ENCODE results near the gene PCNA. TPM values are rescaled to one million over a fixed set of nuclear protein-coding genes. Genes with fewer than 3 reads are reported as not detected.
"Not testable (repeated sequence)": the region's sequence is repeated elsewhere in the genome, so short reads cannot be mapped to it uniquely, and the experiment has no call there.

PCNA gene
- total and polyA plus RNA-seq, 7 experiments from 2014 or later = 21.6 to 392 (median 40.9) TPM

- intact Hi-C loops (cut with micrococcal nuclease) = no loop called here
- peak overlapping the region; percentile 91 for H3K27ac ChIP-seq (ENCODE audit: low read depth, low read length)
- H3K9me3 Mint-ChIP-seq = no peaks in the 10 kb centered on the region
- no peaks in the 10 kb centered on the region for H3K9me3 ChIP-seq (ENCODE audit: control insufficient read depth in 2 of 3, low read length in 3 of 3)
- H3K36me3 ChIP-seq (ENCODE audit: control insufficient read depth in 2 of 3, insufficient read depth in 3 of 3, low read length in 3 of 3) = peaks cover 8 to 56% (median 9%) of the 10 kb centered on the region in 3 experiments
- DNase-seq = no peak
- no peak for ATAC-seq
- H3K4me3 Mint-ChIP-seq = peak overlapping the region; percentile 86 to 97 (median 92)
- H3K27me3 ChIP-seq (ENCODE audit: control insufficient read depth in 2 of 2, insufficient read depth in 2 of 2, low read length in 2 of 2) = no peaks in the 10 kb centered on the region
- ChIA-PET POLR2A (interaction anchor here (1.2 kb wide), 1 partner anchor 10 kb away, joined by 4 read pairs; no protein-coding TSS in a partner anchor), CTCF (interaction anchor here (0.6 kb wide), 1 partner anchor 1010 kb away, joined by 5 read pairs; no protein-coding TSS in a partner anchor)
- peaks cover 10 to 50% (median 29%) of the 10 kb centered on the region in 7 donors for H3K4me1 Mint-ChIP-seq
- no peaks in the 10 kb centered on the region for H3K27me3 Mint-ChIP-seq
- peaks cover 7 to 38% (median 16%) of the 10 kb centered on the region in 5 donors for H3K36me3 Mint-ChIP-seq
- H3K27ac Mint-ChIP-seq = peak overlapping the region; percentile 91 to 99 (median 94)
- peaks cover 21% of the 10 kb centered on the region in 2 donors for H3K4me1 ChIP-seq (ENCODE audit: control insufficient read depth in 2 of 2, insufficient read depth in 2 of 2, low read length in 2 of 2)
- H3K4me3 ChIP-seq (ENCODE audit: low read length) = peak overlapping the region; percentile 91
Measured at GRCh38 chr20:5113615-5113986, 6.2 kb downstream of the PCNA start.

GRCh38 chr20:5109276-5109675, 10.5 kb downstream of the PCNA start:
- H3K4me1 Mint-ChIP-seq = peaks cover 0 to 27% (median 16%) of the 10 kb centered on the region in 7 donors
- no peaks in the 10 kb centered on the region for H3K9me3 Mint-ChIP-seq
- H3K4me3 Mint-ChIP-seq = no peak overlapping the region
- Histone ChIP-seq H3K4me3 (ENCODE audit: low read length) (no peak overlapping the region), H3K9me3 (ENCODE audit: control insufficient read depth in 2 of 3, low read length in 3 of 3) (no peaks in the 10 kb centered on the region), H3K36me3 (ENCODE audit: control insufficient read depth in 2 of 3, insufficient read depth in 3 of 3, low read length in 3 of 3) (peaks cover 0 to 66% (median 0%) of the 10 kb centered on the region in 3 experiments), H3K27me3 (ENCODE audit: control insufficient read depth in 2 of 2, insufficient read depth in 2 of 2, low read length in 2 of 2) (no peaks in the 10 kb centered on the region), H3K27ac (ENCODE audit: low read depth, low read length) (no peak overlapping the region), H3K4me1 (ENCODE audit: control insufficient read depth in 2 of 2, insufficient read depth in 2 of 2, low read length in 2 of 2) (peaks cover 9 to 15% of the 10 kb centered on the region in 2 donors)
- intact Hi-C loops (cut with micrococcal nuclease) = no loop called here
- peak overlapping the region in 3 of 9 donors; percentile 57 to 59 (median 59) for H3K27ac Mint-ChIP-seq
- ATAC-seq = no peak
- CTCF ChIA-PET = no interaction called here
- DNase-seq = no peak
- POLR2A ChIA-PET = no interaction called here
- peaks cover 4 to 23% (median 16%) of the 10 kb centered on the region in 5 donors for H3K36me3 Mint-ChIP-seq
- H3K27me3 Mint-ChIP-seq = no peaks in the 10 kb centered on the region

- Mint-ChIP-seq H3K36me3 (peaks cover 8 to 43% (median 25%) of the 10 kb centered on the region in 5 donors), H3K27me3 (no peaks in the 10 kb centered on the region), H3K9me3 (no peaks in the 10 kb centered on the region), H3K4me1 (peaks cover 7 to 20% (median 12%) of the 10 kb centered on the region in 7 donors), H3K4me3 (no peak overlapping the region), H3K27ac (no peak overlapping the region)
- ChIA-PET POLR2A (interaction anchor here (0.8 to 1.4 kb wide), 2 partner anchors 26 to 143 kb away, joined by 3 to 4 read pairs; no protein-coding TSS in a partner anchor), CTCF (interaction anchor here (0.6 to 2.1 kb wide), 2 partner anchors 19 to 364 kb away, joined by 3 to 6 read pairs; no protein-coding TSS in a partner anchor)
- Histone ChIP-seq H3K4me3 (ENCODE audit: low read length) (no peak overlapping the region), H3K4me1 (ENCODE audit: control insufficient read depth in 2 of 2, insufficient read depth in 2 of 2, low read length in 2 of 2) (peaks cover 3 to 9% of the 10 kb centered on the region in 2 donors), H3K27me3 (ENCODE audit: control insufficient read depth in 2 of 2, insufficient read depth in 2 of 2, low read length in 2 of 2) (no peaks in the 10 kb centered on the region), H3K27ac (ENCODE audit: low read depth, low read length) (no peak overlapping the region), H3K36me3 (ENCODE audit: control insufficient read depth in 2 of 3, insufficient read depth in 3 of 3, low read length in 3 of 3) (peaks cover 2 to 82% (median 13%) of the 10 kb centered on the region in 3 experiments), H3K9me3 (ENCODE audit: control insufficient read depth in 2 of 3, low read length in 3 of 3) (no peaks in the 10 kb centered on the region)
- ATAC-seq (no peak), DNase-seq (no peak)
- intact Hi-C loops (cut with micrococcal nuclease) = loop anchor here in 1 of 2 donors (5.0 kb wide), 3 partner anchors 102 to 497 kb away; partner anchors contain the start of gene SLC23A2
Measured at GRCh38 chr20:5104479-5104878, 15.3 kb downstream of the PCNA start.

- DNase-seq (peak; percentile 51 to 77 (median 67)), ATAC-seq (peak; percentile 97)
- Histone ChIP-seq H3K4me3 (ENCODE audit: low read length) (no peak overlapping the region), H3K27me3 (ENCODE audit: control insufficient read depth in 2 of 2, insufficient read depth in 2 of 2, low read length in 2 of 2) (no peaks in the 10 kb centered on the region), H3K4me1 (ENCODE audit: control insufficient read depth in 2 of 2, insufficient read depth in 2 of 2, low read length in 2 of 2) (peaks cover 3 to 9% of the 10 kb centered on the region in 2 donors), H3K9me3 (ENCODE audit: control insufficient read depth in 2 of 3, low read length in 3 of 3) (no peaks in the 10 kb centered on the region), H3K36me3 (ENCODE audit: control insufficient read depth in 2 of 3, insufficient read depth in 3 of 3, low read length in 3 of 3) (peaks cover 8 to 75% (median 18%) of the 10 kb centered on the region in 3 experiments), H3K27ac (ENCODE audit: low read depth, low read length) (peak overlapping the region; percentile 43)
- ChIA-PET CTCF (interaction anchor here (0.6 to 5.2 kb wide), 22 partner anchors 9 to 1967 kb away, joined by 3 to 42 read pairs (median 4); partner anchors contain the start of gene PCNA), POLR2A (interaction anchor here (0.9 to 2.0 kb wide), 3 partner anchors 139 to 341 kb away, joined by 4 to 10 read pairs (median 6); no protein-coding TSS in a partner anchor)
- H3K4me1 Mint-ChIP-seq = peaks cover 5 to 20% (median 12%) of the 10 kb centered on the region in 7 donors
- H3K4me3 Mint-ChIP-seq = no peak overlapping the region
- peak overlapping the region; percentile 44 to 78 (median 69) for H3K27ac Mint-ChIP-seq
- intact Hi-C loops (cut with micrococcal nuclease) = loop anchor here (1.0 to 5.0 kb wide), 8 partner anchors 23 to 494 kb away; partner anchors contain the start of gene SLC23A2 (in 2 of the 2)
- H3K27me3 Mint-ChIP-seq = no peaks in the 10 kb centered on the region
- H3K9me3 Mint-ChIP-seq = no peaks in the 10 kb centered on the region
- peaks cover 11 to 50% (median 30%) of the 10 kb centered on the region in 5 donors for H3K36me3 Mint-ChIP-seq
Measured at GRCh38 chr20:5100684-5101347, 18.9 kb downstream of the PCNA start.

GRCh38 chr20:5099909-5100308, 19.8 kb downstream of the PCNA start:
- Mint-ChIP-seq H3K4me1 (peaks cover 5 to 20% (median 12%) of the 10 kb centered on the region in 7 donors), H3K36me3 (peaks cover 11 to 49% (median 30%) of the 10 kb centered on the region in 5 donors)
- not testable (repeated sequence) for H3K27ac Mint-ChIP-seq; H3K27me3 ChIP-seq (ENCODE audit: control insufficient read depth in 2 of 2, insufficient read depth in 2 of 2, low read length in 2 of 2); ATAC-seq; H3K4me3 Mint-ChIP-seq; DNase-seq; H3K9me3 ChIP-seq (ENCODE audit: control insufficient read depth in 2 of 3, low read length in 3 of 3); H3K4me3 ChIP-seq (ENCODE audit: low read length); H3K27ac ChIP-seq (ENCODE audit: low read depth, low read length); H3K9me3 Mint-ChIP-seq; H3K4me1 ChIP-seq (ENCODE audit: control insufficient read depth in 2 of 2, insufficient read depth in 2 of 2, low read length in 2 of 2); H3K27me3 Mint-ChIP-seq
- POLR2A ChIA-PET = interaction anchor here (1.3 to 1.4 kb wide), 2 partner anchors 12 to 138 kb away, joined by 3 to 10 read pairs; no protein-coding TSS in a partner anchor
- intact Hi-C loops (cut with micrococcal nuclease) = loop anchor here (1.0 to 5.0 kb wide), 8 partner anchors 22 to 493 kb away; partner anchors contain the start of gene SLC23A2 (in 2 of the 2)
- peaks cover 8 to 73% (median 18%) of the 10 kb centered on the region in 3 experiments for H3K36me3 ChIP-seq (ENCODE audit: control insufficient read depth in 2 of 3, insufficient read depth in 3 of 3, low read length in 3 of 3)
- CTCF ChIA-PET = interaction anchor here (0.6 to 5.2 kb wide), 11 partner anchors 8 to 330 kb away, joined by 3 to 42 read pairs (median 4); no protein-coding TSS in a partner anchor

GRCh38 chr20:5099009-5099408, 20.7 kb downstream of the PCNA start:
- intact Hi-C loops (cut with micrococcal nuclease); H3K9me3 Mint-ChIP-seq; H3K4me3 ChIP-seq (ENCODE audit: low read length); ATAC-seq; H3K27me3 Mint-ChIP-seq; H3K4me3 Mint-ChIP-seq; DNase-seq; H3K27me3 ChIP-seq (ENCODE audit: control insufficient read depth in 2 of 2, insufficient read depth in 2 of 2, low read length in 2 of 2); H3K9me3 ChIP-seq (ENCODE audit: control insufficient read depth in 2 of 3, low read length in 3 of 3); H3K4me1 ChIP-seq (ENCODE audit: control insufficient read depth in 2 of 2, insufficient read depth in 2 of 2, low read length in 2 of 2); H3K27ac ChIP-seq (ENCODE audit: low read depth, low read length): not testable (repeated sequence)
- POLR2A ChIA-PET = interaction anchor here (0.6 to 1.4 kb wide), 4 partner anchors 13 to 286 kb away, joined by 3 read pairs; no protein-coding TSS in a partner anchor
- peaks cover 8 to 64% (median 18%) of the 10 kb centered on the region in 3 experiments for H3K36me3 ChIP-seq (ENCODE audit: control insufficient read depth in 2 of 3, insufficient read depth in 3 of 3, low read length in 3 of 3)
- H3K4me1 Mint-ChIP-seq = peaks cover 2 to 20% (median 12%) of the 10 kb centered on the region in 7 donors
- peak overlapping the region in 1 of 9 donors; percentile 36 for H3K27ac Mint-ChIP-seq
- peaks cover 11 to 42% (median 24%) of the 10 kb centered on the region in 5 donors for H3K36me3 Mint-ChIP-seq
- CTCF ChIA-PET = interaction anchor here (0.5 to 5.2 kb wide), 5 partner anchors 16 to 318 kb away, joined by 3 to 42 read pairs (median 5); no protein-coding TSS in a partner anchor

Measured in naive thymus-derived CD4-positive, alpha-beta T cell (primary cell).